ENCODE data around the gene IL1RL2.

GRCh38 chr2:102226171-102226570, 39.3 kb downstream of the IL1RL2 start:
- TF ChIP-seq SIN3A (IDR thresholded peaks at IDR 0.05; ENCODE audit: borderline replicate concordance, insufficient read depth, low read length) (no peak), POLR2AphosphoS5 (IDR thresholded peaks at IDR 0.05; ENCODE audit: low read depth, low read length) (no peak), TAF1 (IDR thresholded peaks at IDR 0.05; ENCODE audit: borderline replicate concordance, insufficient read depth, low read length) (no peak), REST (IDR thresholded peaks at IDR 0.05; ENCODE audit: insufficient read depth in 1 of 2, low read depth in 2 of 2, low read length in 2 of 2) (no peak)

All from PFSK-1 (cell line).